Panc1 (cell line): Measurements from ENCODE around the gene RANGAP1.

ENCODE experiments used
- CTCF ChIP-seq: fragments of 450-650 bp; IDR thresholded peaks from 2 replicates; pipeline ENCODE4 v1.5.1; 2017; ENCODE audit warnings: mild to moderate bottlenecking
- POLR2AphosphoS5 ChIP-seq: IDR thresholded peaks from 2 replicates; pipeline ENCODE4 v1.6.1; 2012; ENCODE audit warnings: mild to moderate bottlenecking, low read depth, low read length, moderate library complexity

GRCh38 chr22:41284465-41284864 lies 1.5 kb downstream of the RANGAP1 start:
- TF ChIP-seq CTCF (no peak), POLR2AphosphoS5 (no peak)
